A673 (cell line): Measurements from ENCODE around the gene EFNA5.

Source experiments
- EZH2 ChIP-seq: fragments of 200-600 bp; sonication (generic); IDR thresholded peaks from 2 replicates; pipeline ENCODE4 v1.6.1; 2017; ENCODE audit warnings: borderline replicate concordance, low read depth, mild to moderate bottlenecking, mixed read lengths, antibody characterized with exemption, low read length; ENCODE audit not compliant: poor library complexity, severe bottlenecking
- TF ChIP-seq, protein P1 (sequence below): fragments of 300-800, 200-600 bp; sonication (generic); conservative IDR thresholded peaks from 2 replicates; pipeline ENCODE4 v1.5.1; 2017; ENCODE audit warnings: low read depth, mild to moderate bottlenecking, antibody characterized with exemption, low read length, moderate library complexity, mixed read lengths

DNA sequence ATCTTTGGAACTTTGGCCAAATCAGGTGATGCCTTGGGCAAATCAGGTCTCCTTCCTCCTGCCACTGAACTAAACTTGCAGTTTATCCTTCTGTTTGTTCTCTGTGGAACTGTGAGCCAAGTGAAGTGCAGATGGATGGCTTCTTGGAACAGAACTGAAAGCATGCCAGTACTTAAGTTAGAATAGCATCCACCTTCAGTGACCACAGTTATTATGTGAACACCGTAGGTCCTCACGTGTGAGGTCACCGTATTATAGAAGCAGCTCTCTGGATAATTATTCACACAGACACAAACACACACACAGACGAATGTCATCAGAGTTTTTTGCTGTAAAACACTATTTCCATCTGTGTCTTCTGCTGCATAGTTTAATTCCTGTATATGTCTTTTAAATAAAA is 162.6 kb downstream of the EFNA5 start:
- TF ChIP-seq, protein P1, sequence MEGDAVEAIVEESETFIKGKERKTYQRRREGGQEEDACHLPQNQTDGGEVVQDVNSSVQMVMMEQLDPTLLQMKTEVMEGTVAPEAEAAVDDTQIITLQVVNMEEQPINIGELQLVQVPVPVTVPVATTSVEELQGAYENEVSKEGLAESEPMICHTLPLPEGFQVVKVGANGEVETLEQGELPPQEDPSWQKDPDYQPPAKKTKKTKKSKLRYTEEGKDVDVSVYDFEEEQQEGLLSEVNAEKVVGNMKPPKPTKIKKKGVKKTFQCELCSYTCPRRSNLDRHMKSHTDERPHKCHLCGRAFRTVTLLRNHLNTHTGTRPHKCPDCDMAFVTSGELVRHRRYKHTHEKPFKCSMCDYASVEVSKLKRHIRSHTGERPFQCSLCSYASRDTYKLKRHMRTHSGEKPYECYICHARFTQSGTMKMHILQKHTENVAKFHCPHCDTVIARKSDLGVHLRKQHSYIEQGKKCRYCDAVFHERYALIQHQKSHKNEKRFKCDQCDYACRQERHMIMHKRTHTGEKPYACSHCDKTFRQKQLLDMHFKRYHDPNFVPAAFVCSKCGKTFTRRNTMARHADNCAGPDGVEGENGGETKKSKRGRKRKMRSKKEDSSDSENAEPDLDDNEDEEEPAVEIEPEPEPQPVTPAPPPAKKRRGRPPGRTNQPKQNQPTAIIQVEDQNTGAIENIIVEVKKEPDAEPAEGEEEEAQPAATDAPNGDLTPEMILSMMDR = no peak
- TF ChIP-seq EZH2 = no peak
